Measurements from ENCODE around the gene CEL.
A peak's percentile ranks its signal among the peaks of the same experiment; 100 is the strongest.
"Not testable (repeated sequence)": the region's sequence is repeated elsewhere in the genome, so short reads cannot be mapped to it uniquely, and the experiment has no call there.

The CEL gene

GRCh38 chr9:133061764-133062145 lies at the start of gene CEL:
Gene CEL (plus strand): TSS chr9:133061981. CDS start chr9:133062003, 22 bp downstream.
- FAIRE-seq = not testable (repeated sequence)

GRCh38 chr9:133014696-133015095 lies 47.1 kb upstream of the CEL start:
- no peak for FAIRE-seq

- FAIRE-seq = no peak
Observed at GRCh38 chr9:133023117-133023890, 38.5 kb upstream of the CEL start.

- no peak for FAIRE-seq
Observed at GRCh38 chr9:133026426-133026825, 35.4 kb upstream of the CEL start.

GRCh38 chr9:133027134-133027533 lies 34.6 kb upstream of the CEL start:
- FAIRE-seq = no peak

GRCh38 chr9:133028221-133028620 lies 33.6 kb upstream of the CEL start:
- FAIRE-seq = no peak

- no peak for FAIRE-seq
Observed at GRCh38 chr9:133029994-133030316, 31.8 kb upstream of the CEL start.

GRCh38 chr9:133030317-133031129 lies 31.3 kb upstream of the CEL start, which contains the start of gene GTF3C5:
Gene GTF3C5 (plus strand): TSS chr9:133030997. CDS start chr9:133031012, 15 bp downstream.
- FAIRE-seq = peak; percentile 99

GRCh38 chr9:133031130-133031422 lies 30.7 kb upstream of the CEL start:
- FAIRE-seq = no peak

GRCh38 chr9:133031496-133031911 lies 30.3 kb upstream of the CEL start:
- no peak for FAIRE-seq

- no peak for FAIRE-seq
Observed at GRCh38 chr9:133032171-133032570, 29.6 kb upstream of the CEL start.

- no peak for FAIRE-seq
Observed at GRCh38 chr9:133035669-133036068, 26.1 kb upstream of the CEL start.

GRCh38 chr9:133037775-133038515 lies 23.8 kb upstream of the CEL start:
- no peak for FAIRE-seq

- FAIRE-seq = not testable (repeated sequence)
Observed at GRCh38 chr9:133040892-133041479, 20.8 kb upstream of the CEL start.

GRCh38 chr9:133041958-133042357 lies 19.8 kb upstream of the CEL start:
- no peak for FAIRE-seq

- FAIRE-seq = no peak
Observed at GRCh38 chr9:133042676-133043075, 19.1 kb upstream of the CEL start.

GRCh38 chr9:133043449-133044035 lies 18.2 kb upstream of the CEL start:
- no peak for FAIRE-seq

GRCh38 chr9:133044125-133044524 lies 17.7 kb upstream of the CEL start:
- FAIRE-seq = no peak

GRCh38 chr9:133044661-133045060 lies 17.1 kb upstream of the CEL start:
- FAIRE-seq = no peak

GRCh38 chr9:133045132-133045531 lies 16.6 kb upstream of the CEL start:
- no peak for FAIRE-seq

- FAIRE-seq = no peak
Observed at GRCh38 chr9:133046196-133046899, 15.4 kb upstream of the CEL start.

- FAIRE-seq = no peak
Observed at GRCh38 chr9:133046900-133047295, 14.9 kb upstream of the CEL start.
